HepG2 (cell line): ENCODE data around the gene IFIT1B. TPM values are rescaled to one million over a fixed set of nuclear protein-coding genes. Genes with fewer than 3 reads are reported as not detected.
A peak's percentile ranks its signal among the peaks of the same experiment; 100 is the strongest.

Source experiments
- ATAC-seq: fragments of 200-7000 bp; cut with Tn5 transposase; 3 replicates; pipeline ENCODE4 v1.9.1; 2020; ENCODE audit warnings: mild to moderate bottlenecking, moderate library complexity
- BruUV-seq: library from RNA; stranded (reverse); fragments of 400-500 nt; replicated peaks from 2 replicates; lab custom pipeline; 2021; lab: Mats Ljungman, UMichigan
- CTCF ChIA-PET: fragments of 300-600 bp; formaldehyde crosslinking; extraction: SDS; loops from one replicate; lab custom pipeline; 2021; ENCODE audit warnings: low total read pairs, inconsistent platforms, low intra/inter-chr PET ratio; lab: Yijun Ruan, JAX
- POLR2A ChIA-PET: fragments of 350-600 bp; sonication (Branson Sonifier 250); formaldehyde crosslinking; loops from one replicate; lab custom pipeline; 2020; ENCODE audit warnings: antibody characterized with exemption, inconsistent platforms; lab: Yijun Ruan, JAX
- DNase-seq: peaks from one replicate; pipeline ENCODE4 v3.0.0-alpha.2; 2015; ENCODE audit warnings: low spot score
- FAIRE-seq: peaks from 3 replicates; lab custom pipeline; 2011; peaks lifted over from hg19 to GRCh38; lab: Jason Lieb, UNC
- H2AFZ ChIP-seq: one replicate; pipeline ENCODE4 v1.6.1; 2011; ENCODE audit warnings: low read length, inconsistent platforms
- H3K27ac ChIP-seq: fragments of 300-600 bp; 3 replicates; pipeline ENCODE4 v1.8.0; 2011; ENCODE audit warnings: mixed run types, mild to moderate bottlenecking, mixed read lengths, low read length, inconsistent platforms; ENCODE audit not compliant: insufficient read depth; ENCODE audit errors: extremely low read length
- H3K27me3 ChIP-seq, 2 experiments: fragments of 200-600 bp in 1 of 2; 2 replicates in 1 of 2; 3 replicates in 1 of 2; pipeline versions ENCODE4 v1.6.0 to v1.8.0; 2011; ENCODE audit warnings: low read length in 2 of 2, mild to moderate bottlenecking in 2 of 2, moderate library complexity in 2 of 2, inconsistent platforms in 1 of 2; ENCODE audit not compliant: insufficient read depth in 2 of 2, control insufficient read depth in 1 of 2
- H3K36me3 ChIP-seq, 2 experiments: fragments of 200-600 bp in 1 of 2; replicated peaks in 1 of 2; 2 replicates in 1 of 2; 3 replicates in 1 of 2; pipeline versions ENCODE4 v1.5.1 to v1.8.0; 2011; ENCODE audit warnings: low read length in 2 of 2, inconsistent platforms in 1 of 2; ENCODE audit not compliant: insufficient read depth in 2 of 2, control insufficient read depth in 1 of 2
- H3K4me1 ChIP-seq: 2 replicates; pipeline ENCODE4 v1.5.1; 2012; ENCODE audit warnings: low read length, inconsistent platforms; ENCODE audit not compliant: insufficient read depth
- H3K4me2 ChIP-seq: 2 replicates; pipeline ENCODE4 v1.6.0; 2011; ENCODE audit warnings: low read depth, low read length, inconsistent platforms
- H3K4me3 ChIP-seq, 3 experiments: fragments of 200-600 bp in 1 of 3; sonication (generic), shearing (Covaris generic) in 1 of 3; replicated peaks in 1 of 3; 2 replicates each; pipeline ENCODE4 v1.5.1; 2011 to 2016; ENCODE audit warnings: low read length in 3 of 3, inconsistent platforms in 2 of 3, low read depth in 2 of 3, mild to moderate bottlenecking in 2 of 3, control low read depth in 1 of 3, mixed read lengths in 1 of 3; ENCODE audit not compliant: insufficient read depth in 1 of 3
- H3K79me2 ChIP-seq: one replicate; pipeline ENCODE4 v1.6.1; 2011; ENCODE audit warnings: low read length, inconsistent platforms; ENCODE audit not compliant: insufficient read depth
- H3K9ac ChIP-seq: 2 replicates; pipeline ENCODE4 v1.6.0; 2011; ENCODE audit warnings: mild to moderate bottlenecking, low read depth, low read length, inconsistent platforms; ENCODE audit not compliant: insufficient read depth
- H3K9me3 ChIP-seq: 2 replicates; pipeline ENCODE4 v1.5.1; 2012; ENCODE audit warnings: mild to moderate bottlenecking, low read length
- H4K20me1 ChIP-seq: 2 replicates; pipeline ENCODE4 v1.6.0; 2011; ENCODE audit warnings: inconsistent platforms, mild to moderate bottlenecking, low read length, moderate library complexity; ENCODE audit not compliant: insufficient read depth
- ARNT2 ChIP-seq: sonication (generic); formaldehyde crosslinking; IDR thresholded peaks from 2 replicates; pipeline ENCODE4 v1.8.0; 2022; ENCODE audit warnings: mild to moderate bottlenecking, low read depth, missing genetic modification reagents, moderate library complexity
- CEBPZ ChIP-seq: IDR thresholded peaks from 2 replicates; pipeline ENCODE4 v1.6.1; 2012; ENCODE audit warnings: low read length, improper control_type of control experiment
- SATB2 ChIP-seq: sonication (generic); formaldehyde crosslinking; IDR thresholded peaks from 2 replicates; pipeline ENCODE4 v1.5.0; 2020; ENCODE audit warnings: missing genetic modification reagents
- TEAD3 ChIP-seq: optimal IDR thresholded peaks from 2 replicates; pipeline ENCODE3; 2016; ENCODE audit warnings: borderline replicate concordance
- THAP11 ChIP-seq: IDR thresholded peaks from 2 replicates; pipeline ENCODE4 v1.6.1; 2016; ENCODE audit warnings: missing biosample characterization, missing genetic modification reagents
- ZNF136 ChIP-seq: sonication (generic); formaldehyde crosslinking; IDR thresholded peaks from 2 replicates; pipeline ENCODE4 v1.8.1; 2022; ENCODE audit warnings: low read depth, mild to moderate bottlenecking, moderate library complexity, missing genetic modification reagents
- ZNF841 ChIP-seq: sonication (generic); formaldehyde crosslinking; IDR thresholded peaks from 2 replicates; pipeline ENCODE4 v1.8.1; 2023; ENCODE audit warnings: missing genetic modification reagents, borderline replicate concordance
- WGBS: methylation state at CpG from one replicate; pipeline ENCODE4 v1.1.6; 2017; ENCODE audit warnings: low lambda C conversion rate; 5-methylcytosine and 5-hydroxymethylcytosine counted together
- in situ Hi-C: cut with HindIII; loops from 2 replicates; pipeline ENCODE4 v1.10.0; 2017; ENCODE audit warnings: low pct_unique_long_range_greater_than_20kb; ENCODE audit not compliant: extremely low pct_ligation_motif_present
- intact Hi-C: fragments of 100-400 bp; cut with micrococcal nuclease; formaldehyde crosslinking; loops from one replicate; pipeline ENCODE4 v1.10.0; 2022; ENCODE audit not compliant: unreplicated experiment
- polyA plus RNA-seq, 8 experiments: library from polyadenylated mRNA; depleted of rRNA in 3 of 8; stranded (reverse) in 7 of 8; unstranded in 1 of 8; fragments of >200 nt; fragmentation: Illumina TruSeq in 4 of 8; extraction: Trizol in 4 of 8; gene quantifications; 2 replicates each; pipeline versions ENCODE4 v1.2.1 to v1.2.3, GENCODE V29; 2011 to 2016; ENCODE audit warnings: low read depth in 4 of 8, missing spikeins in 1 of 8, mixed read lengths in 1 of 8; ENCODE audit not compliant: insufficient read depth in 1 of 8
- total RNA-seq, 5 experiments: library from RNA; depleted of rRNA; stranded (reverse); fragments of >200 nt; fragmentation: Illumina TruSeq; extraction: Trizol; gene quantifications; 2 replicates each; pipeline ENCODE4 v1.2.3, GENCODE V29; 2016; ENCODE audit warnings: low read depth in 1 of 5
- TF ChIP-seq, protein P1 (sequence below): sonication (generic); formaldehyde crosslinking; IDR thresholded peaks from 2 replicates; pipeline ENCODE4 v1.5.0; 2020; ENCODE audit warnings: mild to moderate bottlenecking, missing genetic modification reagents, moderate library complexity
- TF ChIP-seq, protein P2 (sequence below), 2 experiments: sonication (generic) in 1 of 2; formaldehyde crosslinking in 1 of 2; IDR thresholded peaks; 2 replicates each; pipeline versions ENCODE4 v1.5.1 to v1.6.1; 2011 to 2020; ENCODE audit warnings: borderline replicate concordance in 1 of 2, low read depth in 1 of 2, low read length in 1 of 2, mild to moderate bottlenecking in 1 of 2, missing genetic modification reagents in 1 of 2, moderate library complexity in 1 of 2
- TF ChIP-seq, protein P3 (sequence below): sonication (generic); formaldehyde crosslinking; IDR thresholded peaks from 2 replicates; pipeline ENCODE4 v1.4.0; 2020; ENCODE audit warnings: mild to moderate bottlenecking, missing genetic modification reagents

IFIT1B gene
- total and polyA plus RNA-seq, 2 of the 13 experiments (the other 11 are each of a cell fraction or from before 2014, with no cell fraction given): not detected

DNA sequence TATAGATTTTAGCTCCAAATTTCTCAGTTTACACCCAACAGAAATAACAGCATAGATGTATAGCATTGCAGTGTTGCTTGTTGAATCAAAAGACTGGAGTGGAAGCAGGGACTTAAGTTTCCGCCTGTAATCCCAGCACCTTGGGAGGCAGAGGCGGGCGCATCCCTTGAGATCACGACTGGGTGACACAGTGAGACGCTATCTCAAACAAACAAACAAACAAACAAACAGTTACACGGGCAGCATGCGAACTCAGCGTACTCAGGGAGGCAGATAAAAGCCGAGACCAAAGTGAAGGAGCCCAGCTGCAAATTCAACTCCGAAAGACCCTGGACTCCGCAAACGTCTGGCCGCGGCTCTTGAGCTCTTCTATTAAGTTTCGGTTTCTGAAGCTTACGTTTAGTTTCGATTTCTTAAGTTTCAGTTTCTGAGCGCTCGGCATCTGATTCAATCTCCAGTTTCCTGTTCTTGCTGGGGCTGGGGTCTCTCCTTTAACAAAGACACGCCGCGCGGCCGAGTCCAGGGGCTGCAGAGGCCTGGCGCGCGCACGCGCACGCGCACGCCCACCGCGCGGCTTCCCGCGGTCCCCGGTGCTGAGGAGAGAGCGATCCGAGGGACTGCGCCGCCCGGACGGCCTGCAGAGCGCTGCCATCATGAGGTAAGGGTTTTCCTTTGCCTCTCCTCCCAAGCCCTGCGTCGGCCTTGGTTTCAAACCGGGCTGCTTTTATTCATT, 36.5 kb downstream of the IFIT1B start, which contains the start of gene IFIT5:
TSS of gene IFIT5 (plus strand) at position 423 of the 733 bp plus-strand sequence. CDS start at position 654, 231 bp downstream.
- intact Hi-C loops: loop anchor here (1.0 kb wide), 1 partner anchor 22 kb away; the partner anchor contains the start of gene IFIT1
- Histone ChIP-seq H2AFZ (peak within 1 kb of the TSS; percentile 98), H3K4me1 (peaks cover 26% of the 10 kb centered on the region), H3K4me2 (peak within 1 kb of the TSS; percentile 80), H3K9ac (peak within 1 kb of the TSS; percentile 77), H3K27ac (peak within 1 kb of the TSS; percentile 63), H4K20me1 (no peaks in the 10 kb centered on the region), H3K36me3 (peaks cover 0 to 4% of the 10 kb centered on the region in 2 experiments; a peak in 1 of 5 replicates), H3K9me3 (no peaks in the 10 kb centered on the region), H3K4me3 (peak within 1 kb of the TSS; percentile 74 to 95 (median 83)), H3K27me3 (no peaks in the 10 kb centered on the region; a peak in 1 of 5 replicates), H3K79me2 (peaks cover under 1% of the 10 kb centered on the region)
- whole genome bisulfite sequencing: under 1% methylated on average over 45 of the region's 48 CpGs
- BruUV-seq: TSS peak; percentile 79
- in situ Hi-C loops: no loop called here
- ChIA-PET POLR2A (interaction anchor here (0.7 to 1.3 kb wide), 5 partner anchors 22 to 163 kb away, joined by 3 to 13 read pairs (median 3); partner anchors contain the start of genes IFIT1, IFIT3 and LIPA), CTCF (no interaction called here)
- FAIRE-seq (no peak), ATAC-seq (peak; percentile 95), DNase-seq (peak; percentile 30)
- TF ChIP-seq, protein P1, sequence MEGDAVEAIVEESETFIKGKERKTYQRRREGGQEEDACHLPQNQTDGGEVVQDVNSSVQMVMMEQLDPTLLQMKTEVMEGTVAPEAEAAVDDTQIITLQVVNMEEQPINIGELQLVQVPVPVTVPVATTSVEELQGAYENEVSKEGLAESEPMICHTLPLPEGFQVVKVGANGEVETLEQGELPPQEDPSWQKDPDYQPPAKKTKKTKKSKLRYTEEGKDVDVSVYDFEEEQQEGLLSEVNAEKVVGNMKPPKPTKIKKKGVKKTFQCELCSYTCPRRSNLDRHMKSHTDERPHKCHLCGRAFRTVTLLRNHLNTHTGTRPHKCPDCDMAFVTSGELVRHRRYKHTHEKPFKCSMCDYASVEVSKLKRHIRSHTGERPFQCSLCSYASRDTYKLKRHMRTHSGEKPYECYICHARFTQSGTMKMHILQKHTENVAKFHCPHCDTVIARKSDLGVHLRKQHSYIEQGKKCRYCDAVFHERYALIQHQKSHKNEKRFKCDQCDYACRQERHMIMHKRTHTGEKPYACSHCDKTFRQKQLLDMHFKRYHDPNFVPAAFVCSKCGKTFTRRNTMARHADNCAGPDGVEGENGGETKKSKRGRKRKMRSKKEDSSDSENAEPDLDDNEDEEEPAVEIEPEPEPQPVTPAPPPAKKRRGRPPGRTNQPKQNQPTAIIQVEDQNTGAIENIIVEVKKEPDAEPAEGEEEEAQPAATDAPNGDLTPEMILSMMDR (CRISPR knock-in tag): peak; percentile 22; the same call in 1 of the 2 replicates
- TF ChIP-seq, protein P2, sequence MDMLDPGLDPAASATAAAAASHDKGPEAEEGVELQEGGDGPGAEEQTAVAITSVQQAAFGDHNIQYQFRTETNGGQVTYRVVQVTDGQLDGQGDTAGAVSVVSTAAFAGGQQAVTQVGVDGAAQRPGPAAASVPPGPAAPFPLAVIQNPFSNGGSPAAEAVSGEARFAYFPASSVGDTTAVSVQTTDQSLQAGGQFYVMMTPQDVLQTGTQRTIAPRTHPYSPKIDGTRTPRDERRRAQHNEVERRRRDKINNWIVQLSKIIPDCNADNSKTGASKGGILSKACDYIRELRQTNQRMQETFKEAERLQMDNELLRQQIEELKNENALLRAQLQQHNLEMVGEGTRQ (IDR thresholded peaks at IDR 0.05; ENCODE audit: low read depth, low read length): no peak
- TF ChIP-seq, protein P2 (CRISPR knock-in tag; IDR thresholded peaks at IDR 0.05; ENCODE audit: borderline replicate concordance): no peak
- TF ChIP-seq TEAD3 (CRISPR knock-in tag) (no peak), ZNF136 (CRISPR knock-in tag) (0 out of 2 replicates have a peak, but pooled peaks have one; percentile 63), SATB2 (no peak), CEBPZ (no peak), ZNF841 (CRISPR knock-in tag) (no peak), ARNT2 (no peak), THAP11 (CRISPR knock-in tag) (peak; percentile 29; the same call in 1 of the 2 replicates)
- TF ChIP-seq, protein P3, sequence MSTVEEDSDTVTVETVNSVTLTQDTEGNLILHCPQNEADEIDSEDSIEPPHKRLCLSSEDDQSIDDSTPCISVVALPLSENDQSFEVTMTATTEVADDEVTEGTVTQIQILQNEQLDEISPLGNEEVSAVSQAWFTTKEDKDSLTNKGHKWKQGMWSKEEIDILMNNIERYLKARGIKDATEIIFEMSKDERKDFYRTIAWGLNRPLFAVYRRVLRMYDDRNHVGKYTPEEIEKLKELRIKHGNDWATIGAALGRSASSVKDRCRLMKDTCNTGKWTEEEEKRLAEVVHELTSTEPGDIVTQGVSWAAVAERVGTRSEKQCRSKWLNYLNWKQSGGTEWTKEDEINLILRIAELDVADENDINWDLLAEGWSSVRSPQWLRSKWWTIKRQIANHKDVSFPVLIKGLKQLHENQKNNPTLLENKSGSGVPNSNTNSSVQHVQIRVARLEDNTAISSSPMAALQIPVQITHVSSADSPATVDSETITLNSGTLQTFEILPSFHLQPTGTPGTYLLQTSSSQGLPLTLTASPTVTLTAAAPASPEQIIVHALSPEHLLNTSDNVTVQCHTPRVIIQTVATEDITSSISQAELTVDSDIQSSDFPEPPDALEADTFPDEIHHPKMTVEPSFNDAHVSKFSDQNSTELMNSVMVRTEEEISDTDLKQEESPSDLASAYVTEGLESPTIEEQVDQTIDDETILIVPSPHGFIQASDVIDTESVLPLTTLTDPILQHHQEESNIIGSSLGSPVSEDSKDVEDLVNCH (CRISPR knock-in tag): no peak
